Peyer's patch (tissue), 4 donors: ENCODE measurements around the gene UBP1. TPM values are rescaled to one million over a fixed set of nuclear protein-coding genes. Genes with fewer than 3 reads are reported as not detected.
"Not testable (repeated sequence)": the region's sequence is repeated elsewhere in the genome, so short reads cannot be mapped to it uniquely, and the experiment has no call there.

ENCODE experiments used
- DNase-seq, 3 donors: peaks; one replicate each; pipeline ENCODE4 v3.0.0-alpha.2; 2017 to 2019
- H3K27ac ChIP-seq, 4 donors: fragments of 200-600 bp; sonication (generic); one replicate each; pipeline ENCODE4 v1.5.1; 2016 to 2019
- H3K27me3 ChIP-seq, 2 donors: fragments of 200-600 bp; sonication (generic); one replicate each; pipeline ENCODE4 v1.5.1; 2019
- H3K36me3 ChIP-seq, 3 donors: fragments of 200-600 bp; sonication (generic); one replicate each; pipeline ENCODE4 v1.5.1; 2016 to 2019
- H3K4me1 ChIP-seq, 4 donors: fragments of 200-600 bp; sonication (generic); one replicate each; pipeline ENCODE4 v1.5.1; 2016 to 2019
- H3K4me3 ChIP-seq, 4 donors: fragments of 200-600 bp; sonication (generic); 1 replicate in 3 of 4; 2 replicates in 1 of 4; pipeline ENCODE4 v1.5.1; 2016 to 2019; ENCODE audit warnings: mild to moderate bottlenecking in 1 of 4
- H3K9me3 ChIP-seq, 4 donors: fragments of 200-600 bp; sonication (generic); one replicate each; pipeline ENCODE4 v1.5.1; 2016 to 2019; ENCODE audit warnings: mild to moderate bottlenecking in 1 of 4
- CTCF ChIP-seq, 6 experiments: fragments of 450-650 bp in 4 of 6; fragments of 200-600 bp in 2 of 6; sonication (generic) in 1 of 6; IDR thresholded peaks; one replicate each; pipeline ENCODE4 v1.5.1; 2017 to 2019; ENCODE audit warnings: antibody characterized with exemption in 6 of 6, mild to moderate bottlenecking in 3 of 6, moderate library complexity in 1 of 6
- POLR2A ChIP-seq, 2 donors: fragments of 450-650 bp; IDR thresholded peaks; one replicate each; pipeline ENCODE4 v1.5.1; 2017; ENCODE audit warnings: antibody characterized with exemption in 2 of 2, mild to moderate bottlenecking in 2 of 2, moderate library complexity in 2 of 2
- total RNA-seq, 4 donors: library from RNA; depleted of rRNA; stranded (reverse); fragments of >200 nt; gene quantifications; one replicate each; pipeline ENCODE4 v1.1.0, GENCODE V29; 2016

The UBP1 gene
- total RNA-seq, 4 donors from 2014 or later, result 61.3 to 192 (median 77.0) TPM

GRCh38 chr3:33473813-33474212 is 33.6 kb upstream of the UBP1 start:
- H3K4me3 ChIP-seq, result no peak overlapping the region
- H3K36me3 ChIP-seq, result no peaks in the 10 kb centered on the region
- no peaks in the 10 kb centered on the region for H3K9me3 ChIP-seq
- no peaks in the 10 kb centered on the region for H3K4me1 ChIP-seq
- no peaks in the 10 kb centered on the region for H3K27me3 ChIP-seq
- DNase-seq, result no peak
- TF ChIP-seq CTCF (IDR thresholded peaks at IDR 0.05) (no peak), POLR2A (IDR thresholded peaks at IDR 0.05) (no peak)
- no peak overlapping the region for H3K27ac ChIP-seq

- DNase-seq, result no peak
- Histone ChIP-seq H3K4me3 (no peak overlapping the region), H3K27ac (no peak overlapping the region), H3K36me3 (no peaks in the 10 kb centered on the region), H3K4me1 (no peaks in the 10 kb centered on the region), H3K9me3 (no peaks in the 10 kb centered on the region), H3K27me3 (no peaks in the 10 kb centered on the region)
- TF ChIP-seq CTCF (IDR thresholded peaks at IDR 0.05) (no peak), POLR2A (IDR thresholded peaks at IDR 0.05) (no peak)
These were observed 27.6 kb upstream of the UBP1 start for GRCh38 chr3:33467786-33468185.

GRCh38 chr3:33461097-33461496 is 20.9 kb upstream of the UBP1 start:
- Histone ChIP-seq H3K36me3 (no peaks in the 10 kb centered on the region), H3K27me3 (no peaks in the 10 kb centered on the region), H3K4me1 (no peaks in the 10 kb centered on the region), H3K27ac (no peak overlapping the region), H3K4me3 (no peak overlapping the region), H3K9me3 (peaks cover 0 to 15% (median 0%) of the 10 kb centered on the region in 4 donors)
- no peak for TF ChIP-seq CTCF (IDR thresholded peaks at IDR 0.05)
- TF ChIP-seq POLR2A (IDR thresholded peaks at IDR 0.05), result no peak
- DNase-seq, result no peak

- H3K4me1 ChIP-seq, H3K4me3 ChIP-seq, H3K27me3 ChIP-seq, DNase-seq, H3K36me3 ChIP-seq, H3K27ac ChIP-seq: not testable (repeated sequence)
- peaks cover 0 to 15% (median 0%) of the 10 kb centered on the region in 4 donors for H3K9me3 ChIP-seq
These were observed 19.4 kb upstream of the UBP1 start for GRCh38 chr3:33459577-33459976.

GRCh38 chr3:33458446-33458845 is 18.2 kb upstream of the UBP1 start:
- H3K4me1 ChIP-seq, result no peaks in the 10 kb centered on the region
- no peaks in the 10 kb centered on the region for H3K27me3 ChIP-seq
- no peaks in the 10 kb centered on the region for H3K36me3 ChIP-seq
- no peak for DNase-seq
- TF ChIP-seq CTCF (IDR thresholded peaks at IDR 0.05) (no peak), POLR2A (IDR thresholded peaks at IDR 0.05) (no peak)
- no peak overlapping the region for H3K27ac ChIP-seq
- H3K9me3 ChIP-seq, result peaks cover 0 to 15% (median 0%) of the 10 kb centered on the region in 4 donors
- H3K4me3 ChIP-seq, result no peak overlapping the region

GRCh38 chr3:33456756-33457155 is 16.6 kb upstream of the UBP1 start:
- Histone ChIP-seq H3K36me3 (no peaks in the 10 kb centered on the region), H3K9me3 (peaks cover 0 to 15% (median 0%) of the 10 kb centered on the region in 4 donors), H3K27ac (no peak overlapping the region), H3K27me3 (no peaks in the 10 kb centered on the region), H3K4me3 (no peak overlapping the region), H3K4me1 (no peaks in the 10 kb centered on the region)
- DNase-seq, result no peak
- no peak for TF ChIP-seq CTCF (IDR thresholded peaks at IDR 0.05)
- no peak for TF ChIP-seq POLR2A (IDR thresholded peaks at IDR 0.05)
